ENCODE results near the gene STT3A.

STT3A gene

GRCh38 chr11:125637840-125638239 is 45.2 kb downstream of the STT3A start:
- no peak for DNase-seq
- Mint-ChIP-seq H3K36me3 (ENCODE audit: insufficient read depth) (peaks cover 5% of the 10 kb centered on the region), H3K27me3 (no peaks in the 10 kb centered on the region), H3K9me3 (no peaks in the 10 kb centered on the region), H3K4me1 (ENCODE audit: low read depth in 2 of 2) (no peaks in the 10 kb centered on the region), H3K4me3 (no peak overlapping the region), H3K27ac (no peak overlapping the region)
- ATAC-seq (replicated peaks): no peak

- Mint-ChIP-seq H3K9me3 (no peaks in the 10 kb centered on the region), H3K27me3 (no peaks in the 10 kb centered on the region), H3K36me3 (ENCODE audit: insufficient read depth) (peaks cover 5% of the 10 kb centered on the region), H3K27ac (no peak overlapping the region), H3K4me3 (no peak overlapping the region), H3K4me1 (ENCODE audit: low read depth in 2 of 2) (no peaks in the 10 kb centered on the region)
- DNase-seq (no peak), ATAC-seq (replicated peaks) (no peak)
These were observed 45.7 kb downstream of the STT3A start for GRCh38 chr11:125638315-125638714.

- Mint-ChIP-seq H3K4me3 (no peak overlapping the region), H3K4me1 (ENCODE audit: low read depth in 2 of 2) (peaks cover 4 to 6% of the 10 kb centered on the region in 2 donors), H3K27me3 (no peaks in the 10 kb centered on the region), H3K36me3 (ENCODE audit: insufficient read depth) (no peaks in the 10 kb centered on the region), H3K27ac (no peak overlapping the region), H3K9me3 (no peaks in the 10 kb centered on the region)
- ATAC-seq (replicated peaks) (no peak), DNase-seq (no peak)
These were observed 53.2 kb downstream of the STT3A start for GRCh38 chr11:125645871-125646270.

- Mint-ChIP-seq H3K27me3 (no peaks in the 10 kb centered on the region), H3K4me3 (no peak overlapping the region), H3K4me1 (ENCODE audit: low read depth in 2 of 2) (peaks cover 4 to 6% of the 10 kb centered on the region in 2 donors), H3K9me3 (no peaks in the 10 kb centered on the region), H3K27ac (peak overlapping the region in 1 of 2 donors; percentile 39), H3K36me3 (ENCODE audit: insufficient read depth) (no peaks in the 10 kb centered on the region)
- DNase-seq: no peak
- peak; percentile 48 for ATAC-seq (replicated peaks)
These were observed 57.0 kb downstream of the STT3A start for GRCh38 chr11:125649465-125650166.

GRCh38 chr11:125662689-125663088 is 70.0 kb downstream of the STT3A start:
- Mint-ChIP-seq H3K4me3 (no peak overlapping the region), H3K27me3 (no peaks in the 10 kb centered on the region), H3K36me3 (ENCODE audit: insufficient read depth) (no peaks in the 10 kb centered on the region), H3K4me1 (ENCODE audit: low read depth in 2 of 2) (no peaks in the 10 kb centered on the region), H3K9me3 (no peaks in the 10 kb centered on the region), H3K27ac (no peak overlapping the region)
- DNase-seq (no peak), ATAC-seq (replicated peaks) (no peak)

- H3K9me3 Mint-ChIP-seq: no peaks in the 10 kb centered on the region
- H3K27ac Mint-ChIP-seq: no peak overlapping the region
- H3K27me3 Mint-ChIP-seq: no peaks in the 10 kb centered on the region
- DNase-seq (no peak), ATAC-seq (replicated peaks) (no peak)
- no peak overlapping the region for H3K4me3 Mint-ChIP-seq
- H3K36me3 Mint-ChIP-seq (ENCODE audit: insufficient read depth): no peaks in the 10 kb centered on the region
- no peaks in the 10 kb centered on the region for H3K4me1 Mint-ChIP-seq (ENCODE audit: low read depth in 2 of 2)
These were observed 71.3 kb downstream of the STT3A start for GRCh38 chr11:125663910-125664309.

- ATAC-seq (replicated peaks) (no peak), DNase-seq (no peak)
- Mint-ChIP-seq H3K27me3 (no peaks in the 10 kb centered on the region), H3K9me3 (no peaks in the 10 kb centered on the region), H3K4me1 (ENCODE audit: low read depth in 2 of 2) (no peaks in the 10 kb centered on the region), H3K4me3 (no peak overlapping the region), H3K36me3 (ENCODE audit: insufficient read depth) (no peaks in the 10 kb centered on the region), H3K27ac (peak overlapping the region in 1 of 2 donors; percentile 23)
These were observed 74.5 kb downstream of the STT3A start for GRCh38 chr11:125667151-125667550.

GRCh38 chr11:125670172-125670571 is 77.5 kb downstream of the STT3A start:
- H3K4me3 Mint-ChIP-seq: no peak overlapping the region

GRCh38 chr11:125671561-125671960 is 78.9 kb downstream of the STT3A start:
- no peak for DNase-seq
- no peaks in the 10 kb centered on the region for H3K27me3 Mint-ChIP-seq
- no peak overlapping the region for H3K4me3 Mint-ChIP-seq
- ATAC-seq (replicated peaks): no peak
- H3K4me1 Mint-ChIP-seq (ENCODE audit: low read depth in 2 of 2): no peaks in the 10 kb centered on the region
- no peak overlapping the region for H3K27ac Mint-ChIP-seq
- H3K9me3 Mint-ChIP-seq: no peaks in the 10 kb centered on the region
- H3K36me3 Mint-ChIP-seq (ENCODE audit: insufficient read depth): no peaks in the 10 kb centered on the region

More at GRCh38 chr11:125670172-125670571, 77.5 kb downstream of the STT3A start:
- ATAC-seq (replicated peaks): no peak
- H3K27ac Mint-ChIP-seq: no peak overlapping the region
- H3K27me3 Mint-ChIP-seq: no peaks in the 10 kb centered on the region
- no peaks in the 10 kb centered on the region for H3K4me1 Mint-ChIP-seq (ENCODE audit: low read depth in 2 of 2)
- H3K9me3 Mint-ChIP-seq: no peaks in the 10 kb centered on the region
- H3K36me3 Mint-ChIP-seq (ENCODE audit: insufficient read depth): no peaks in the 10 kb centered on the region
- no peak for DNase-seq
